Neural cell (in vitro differentiated cells): ENCODE measurements around the gene ARHGEF19.

Experiments
- CTCF ChIP-seq: fragments of 450-650 bp; IDR thresholded peaks from 2 replicates; pipeline ENCODE4 v1.5.1; 2014; ENCODE audit warnings: antibody characterized with exemption, mild to moderate bottlenecking, moderate library complexity; ENCODE audit not compliant: poor library complexity, severe bottlenecking
- EP300 ChIP-seq: fragments of 450-650 bp; conservative IDR thresholded peaks from 2 replicates; pipeline ENCODE4 v1.6.1; 2014; ENCODE audit warnings: antibody characterized with exemption, mild to moderate bottlenecking, moderate library complexity; ENCODE audit not compliant: poor library complexity, severe bottlenecking
- EZH2 ChIP-seq: fragments of 200-600, 300-800 bp; shearing (Covaris generic), sonication (generic); IDR thresholded peaks from 2 replicates; pipeline ENCODE4 v1.6.1; 2014; ENCODE audit warnings: antibody characterized with exemption, low read length, borderline replicate concordance, mild to moderate bottlenecking; ENCODE audit not compliant: insufficient read depth, poor library complexity, severe bottlenecking
- POLR2AphosphoS5 ChIP-seq: IDR thresholded peaks from 2 replicates; pipeline ENCODE4 v1.6.1; 2012
- RAD21 ChIP-seq: fragments of 450-650 bp; conservative IDR thresholded peaks from 2 replicates; pipeline ENCODE4 v1.6.1; 2014; ENCODE audit warnings: antibody characterized with exemption, mild to moderate bottlenecking, moderate library complexity
- REST ChIP-seq: IDR thresholded peaks from 2 replicates; pipeline ENCODE4 v1.6.1; 2012; ENCODE audit warnings: borderline replicate concordance
- TAF1 ChIP-seq: IDR thresholded peaks from 2 replicates; pipeline ENCODE4 v1.6.1; 2012; ENCODE audit warnings: low read depth

GRCh38 chr1:16218014-16218673, 5.7 kb upstream of the ARHGEF19 start:
- TF ChIP-seq CTCF: no peak
- TF ChIP-seq RAD21: no peak
- TF ChIP-seq REST: no peak
- no peak for TF ChIP-seq POLR2AphosphoS5
- TF ChIP-seq TAF1: no peak
- TF ChIP-seq EZH2: no peak
- no peak for TF ChIP-seq EP300
